A549 (cell line): ENCODE results near the gene SELENOM. TPM values are rescaled to one million over a fixed set of nuclear protein-coding genes. Genes with fewer than 3 reads are reported as not detected.

Source experiments
- ATAC-seq, 2 experiments: fragments of 200-7000 bp in 1 of 2; fragments of >200 bp in 1 of 2; cut with Nextera tagmentation in 1 of 2; cut with Tn5 transposase in 1 of 2; 3 replicates each; pipeline versions ENCODE4 v1.8.0 to v1.9.1; 2018 to 2020; ENCODE audit warnings: mild to moderate bottlenecking in 1 of 2, moderate library complexity in 1 of 2
- CTCF ChIA-PET: fragments of 300-600 bp; sonication (Branson Sonifier 250); formaldehyde crosslinking; extraction: SDS; loops from one replicate; lab custom pipeline; 2021; ENCODE audit warnings: antibody characterized with exemption, inconsistent platforms; lab: Yijun Ruan, JAX
- POLR2A ChIA-PET: fragments of 350-600 bp; formaldehyde crosslinking; extraction: SDS; loops from one replicate; lab custom pipeline; 2021; ENCODE audit warnings: antibody characterized with exemption, inconsistent platforms; lab: Yijun Ruan, JAX
- DNase-seq, 2 experiments: peaks; one replicate each; pipeline versions ENCODE4 v3.0.0 to v3.0.0-alpha.2; 2011 to 2016; ENCODE audit warnings: low read depth in 1 of 2, low spot score in 1 of 2
- FAIRE-seq: peaks from 2 replicates; lab custom pipeline; 2011; peaks lifted over from hg19 to GRCh38; lab: Jason Lieb, UNC
- H3K27ac ChIP-seq, 2 experiments: fragments of >200 bp; sonication (Bioruptor Twin); formaldehyde crosslinking; 3 replicates each; pipeline ENCODE4 v1.5.1; 2016 to 2017
- H3K4me1 ChIP-seq: fragments of >200 bp; sonication (Bioruptor Twin); formaldehyde crosslinking; 3 replicates; pipeline ENCODE4 v1.6.1; 2016
- H3K4me2 ChIP-seq: fragments of >200 bp; sonication (Bioruptor Twin); formaldehyde crosslinking; 3 replicates; pipeline ENCODE4 v1.6.1; 2016
- H3K4me3 ChIP-seq: fragments of >200 bp; sonication (Bioruptor Twin); formaldehyde crosslinking; 3 replicates; pipeline ENCODE4 v1.5.1; 2016
- H3K9me3 ChIP-seq: fragments of >200 bp; sonication (Bioruptor Twin); formaldehyde crosslinking; 3 replicates; pipeline ENCODE4 v1.6.1; 2016
- BCL3 ChIP-seq: fragments of >200 bp; sonication (Bioruptor Twin); formaldehyde crosslinking; IDR thresholded peaks from 3 replicates; pipeline ENCODE4 v1.6.1; 2016
- CHD2 ChIP-seq: fragments of 150-350 bp; IDR thresholded peaks from 2 replicates; pipeline ENCODE4 v1.6.1; 2014; ENCODE audit warnings: low read length; ENCODE audit not compliant: partially characterized antibody
- EHF ChIP-seq: fragments of 250-450 bp; sonication (Bioruptor Pico); IDR thresholded peaks from 2 replicates; pipeline ENCODE4 v1.5.0; 2020; ENCODE audit warnings: mild to moderate bottlenecking
- EP300 ChIP-seq, 2 experiments: fragments of >200 bp; sonication (Bioruptor Twin); formaldehyde crosslinking; IDR thresholded peaks; 2 replicates in 1 of 2; 3 replicates in 1 of 2; pipeline ENCODE4 v1.6.1; 2016 to 2017
- ESRRA ChIP-seq: fragments of 150-350 bp; IDR thresholded peaks from 2 replicates; pipeline ENCODE4 v1.6.1; 2014; ENCODE audit warnings: mild to moderate bottlenecking, low read length, borderline replicate concordance
- FOXS1 ChIP-seq: fragments of 250-450 bp; sonication (Bioruptor Pico); IDR thresholded peaks from 2 replicates; pipeline ENCODE4 v1.5.0; 2020; ENCODE audit warnings: mild to moderate bottlenecking, moderate library complexity
- GATA3 ChIP-seq: IDR thresholded peaks from 2 replicates; pipeline ENCODE4 v1.6.1; 2012; ENCODE audit warnings: borderline replicate concordance
- HEYL ChIP-seq: fragments of 250-450 bp; sonication (Bioruptor Pico); IDR thresholded peaks from 2 replicates; pipeline ENCODE4 v1.8.0; 2021; ENCODE audit warnings: mild to moderate bottlenecking, moderate library complexity
- HMGXB4 ChIP-seq: fragments of 250-450 bp; sonication (Bioruptor Pico); IDR thresholded peaks from 2 replicates; pipeline ENCODE4 v1.5.0; 2021; ENCODE audit warnings: mild to moderate bottlenecking, moderate library complexity, borderline replicate concordance
- HOXA7 ChIP-seq: fragments of 250-450 bp; sonication (Bioruptor Pico); IDR thresholded peaks from 2 replicates; pipeline ENCODE4 v1.5.0; 2020; ENCODE audit warnings: mild to moderate bottlenecking, moderate library complexity
- HOXB13 ChIP-seq: fragments of 250-450 bp; sonication (Bioruptor Pico); IDR thresholded peaks from 2 replicates; pipeline ENCODE4 v1.5.0; 2020; ENCODE audit warnings: low read depth, mild to moderate bottlenecking, moderate library complexity
- HOXB5 ChIP-seq: fragments of 250-450 bp; sonication (Bioruptor Pico); IDR thresholded peaks from 2 replicates; pipeline ENCODE4 v1.5.0; 2020; ENCODE audit warnings: mild to moderate bottlenecking, moderate library complexity
- JUNB ChIP-seq: fragments of >200 bp; sonication (Bioruptor Twin); formaldehyde crosslinking; IDR thresholded peaks from 2 replicates; pipeline ENCODE4 v1.6.1; 2016
- MAZ ChIP-seq: fragments of 150-350 bp; IDR thresholded peaks from 2 replicates; pipeline ENCODE4 v1.6.1; 2014; ENCODE audit warnings: antibody characterized with exemption, low read depth, low read length, borderline replicate concordance
- MYC ChIP-seq: IDR thresholded peaks from 2 replicates; pipeline ENCODE4 v1.6.1; 2012; ENCODE audit warnings: mild to moderate bottlenecking, inconsistent platforms, low read length, improper control_type of control experiment, borderline replicate concordance
- NFE2L2 ChIP-seq: fragments of 150-350 bp; conservative IDR thresholded peaks from 2 replicates; pipeline ENCODE4 v1.6.1; 2014; ENCODE audit warnings: low read length
- NPAS2 ChIP-seq: fragments of 250-450 bp; sonication (Bioruptor Pico); IDR thresholded peaks from 2 replicates; pipeline ENCODE4 v1.8.0; 2022; ENCODE audit warnings: mild to moderate bottlenecking, moderate library complexity, borderline replicate concordance
- NR3C1 ChIP-seq: fragments of >200 bp; sonication (Bioruptor Twin); formaldehyde crosslinking; IDR thresholded peaks from 3 replicates; pipeline ENCODE4 v1.6.1; 2017
- PHF8 ChIP-seq: fragments of 200-600 bp; sonication (generic); IDR thresholded peaks from 2 replicates; pipeline ENCODE4 v1.6.1; 2016; ENCODE audit warnings: low read depth, mild to moderate bottlenecking, antibody characterized with exemption, moderate library complexity, borderline replicate concordance
- POLR2AphosphoS2 ChIP-seq: conservative IDR thresholded peaks from 2 replicates; pipeline ENCODE4 v1.6.1; 2012; ENCODE audit warnings: low read length, improper control_type of control experiment, inconsistent platforms
- RNF2 ChIP-seq: fragments of 200-600 bp; sonication (generic); IDR thresholded peaks from 2 replicates; pipeline ENCODE4 v1.6.1; 2016; ENCODE audit warnings: low read depth, mild to moderate bottlenecking, antibody characterized with exemption, moderate library complexity, borderline replicate concordance
- SMC3 ChIP-seq: fragments of >200 bp; sonication (Bioruptor Twin); formaldehyde crosslinking; IDR thresholded peaks from 3 replicates; pipeline ENCODE4 v1.6.1; 2018; ENCODE audit warnings: inconsistent platforms
- SREBF2 ChIP-seq: fragments of 450-650 bp; IDR thresholded peaks from 2 replicates; pipeline ENCODE4 v1.6.1; 2014; ENCODE audit warnings: mild to moderate bottlenecking, moderate library complexity
- TFCP2L1 ChIP-seq: fragments of 250-450 bp; sonication (Bioruptor Pico); IDR thresholded peaks from 2 replicates; pipeline ENCODE4 v1.5.0; 2021; ENCODE audit warnings: mild to moderate bottlenecking
- ZC3H11A ChIP-seq: fragments of 450-650 bp; IDR thresholded peaks from 2 replicates; pipeline ENCODE4 v1.6.1; 2014; ENCODE audit warnings: antibody characterized with exemption, mild to moderate bottlenecking
- ZSCAN20 ChIP-seq: fragments of 250-450 bp; sonication (Bioruptor Pico); IDR thresholded peaks from 2 replicates; pipeline ENCODE4 v1.8.0; 2022; ENCODE audit warnings: mild to moderate bottlenecking, moderate library complexity
- WGBS: methylation state at CpG from one replicate; pipeline ENCODE4 v1.1.6; 2017; ENCODE audit errors: missing lambda C conversion rate; 5-methylcytosine and 5-hydroxymethylcytosine counted together
- polyA plus RNA-seq, 4 experiments: library from polyadenylated mRNA; depleted of rRNA in 3 of 4; stranded (reverse); fragments of >200 nt; fragmentation: RNase III in 1 of 4; extraction: RNeasy Plus Mini Kit Qiagen cat#74134 plus additional on column Dnase treatment in 1 of 4; gene quantifications; 2 replicates in 3 of 4; 3 replicates in 1 of 4; pipeline ENCODE4 v1.2.3, GENCODE V29; 2011 to 2017
- TF ChIP-seq, protein P1 (sequence below): IDR thresholded peaks from 2 replicates; pipeline ENCODE4 v1.6.1; 2012
- TF ChIP-seq, protein P2 (sequence below): IDR thresholded peaks from 2 replicates; pipeline ENCODE4 v1.6.1; 2012
- TF ChIP-seq, protein P3 (sequence below): fragments of 450-650 bp; IDR thresholded peaks from 2 replicates; pipeline ENCODE4 v1.6.1; 2014; ENCODE audit warnings: antibody characterized with exemption

SELENOM gene
- polyA plus RNA-seq, 2 of the 4 experiments (the other 2 are of a cell fraction): 15.3 to 46.5 TPM

- no peak for FAIRE-seq
- CTCF ChIA-PET: interaction anchor here (1.0 to 1.5 kb wide), 3 partner anchors 53 to 169 kb away, joined by 3 read pairs; partner anchors contain the start of genes MORC2 and TUG1
- WGBS: 35% methylated on average over 9 of the region's 10 CpGs
These were observed 30.4 kb upstream of the SELENOM start for GRCh38 chr22:31137721-31138120.

GRCh38 chr22:31136711-31137110, 29.3 kb upstream of the SELENOM start:
- CTCF ChIA-PET: interaction anchor here (0.9 to 1.0 kb wide), 2 partner anchors 29 to 156 kb away, joined by 3 read pairs; partner anchors contain the start of genes PIK3IP1 and SELENOM
- no peak overlapping the region for H3K27ac ChIP-seq
- no peak overlapping the region for H3K4me3 ChIP-seq
- DNase-seq: no peak
- FAIRE-seq: no peak
- POLR2A ChIA-PET: no interaction called here
- no peaks in the 10 kb centered on the region for H3K9me3 ChIP-seq
- TF ChIP-seq GATA3 (no peak), SREBF2 (no peak), PHF8 (no peak), NFE2L2 (no peak)
- H3K4me2 ChIP-seq: no peak overlapping the region
- no peak for ATAC-seq
- no peaks in the 10 kb centered on the region for H3K4me1 ChIP-seq
- WGBS: 70% methylated on average over 8 of the region's 16 CpGs

More at GRCh38 chr22:31137721-31138120, 30.4 kb upstream of the SELENOM start:
- no peak overlapping the region for H3K27ac ChIP-seq
- H3K4me2 ChIP-seq: no peak overlapping the region
- DNase-seq (no peak), ATAC-seq (no peak)
- no peaks in the 10 kb centered on the region for H3K9me3 ChIP-seq
- H3K4me1 ChIP-seq: no peaks in the 10 kb centered on the region
- no peak overlapping the region for H3K4me3 ChIP-seq
- POLR2A ChIA-PET: no interaction called here
- TF ChIP-seq ESRRA: no peak
- TF ChIP-seq EHF (CRISPR knock-in tag): no peak
- TF ChIP-seq GATA3: no peak
- TF ChIP-seq HOXB5 (CRISPR knock-in tag): no peak
- TF ChIP-seq EP300 (IDR thresholded peaks at IDR 0.05): no peak
- no peak for TF ChIP-seq MYC
- no peak for TF ChIP-seq NPAS2 (CRISPR knock-in tag)
- TF ChIP-seq ZSCAN20 (CRISPR knock-in tag): no peak
- TF ChIP-seq JUNB: no peak
- no peak for TF ChIP-seq RNF2
- TF ChIP-seq FOXS1 (CRISPR knock-in tag): no peak
- no peak for TF ChIP-seq BCL3
- TF ChIP-seq ZC3H11A: no peak
- TF ChIP-seq TFCP2L1 (CRISPR knock-in tag): no peak
- TF ChIP-seq HEYL: no peak
- no peak for TF ChIP-seq MAZ
- TF ChIP-seq NFE2L2: no peak
- TF ChIP-seq HMGXB4: no peak
- no peak for TF ChIP-seq HOXA7 (CRISPR knock-in tag)

GRCh38 chr22:31136155-31136554, 28.8 kb upstream of the SELENOM start:
- no peaks in the 10 kb centered on the region for H3K9me3 ChIP-seq
- FAIRE-seq (no peak), DNase-seq (no peak), ATAC-seq (no peak)
- H3K4me3 ChIP-seq: no peak overlapping the region
- H3K27ac ChIP-seq: no peak overlapping the region
- H3K4me2 ChIP-seq: no peak overlapping the region
- CTCF ChIA-PET: interaction anchor here (0.9 to 1.0 kb wide), 4 partner anchors 14 to 156 kb away, joined by 3 read pairs; partner anchors contain the start of genes PIK3IP1 and SELENOM
- WGBS: 72% methylated on average over 9 of the region's 9 CpGs
- H3K4me1 ChIP-seq: no peaks in the 10 kb centered on the region
- POLR2A ChIA-PET: no interaction called here
- no peak for TF ChIP-seq NFE2L2
- no peak for TF ChIP-seq MAZ
- TF ChIP-seq HMGXB4: no peak
- TF ChIP-seq POLR2AphosphoS2: no peak
- no peak for TF ChIP-seq NR3C1
- TF ChIP-seq CHD2: no peak
- no peak for TF ChIP-seq HOXB13
- no peak for TF ChIP-seq SMC3
- TF ChIP-seq, protein P1, sequence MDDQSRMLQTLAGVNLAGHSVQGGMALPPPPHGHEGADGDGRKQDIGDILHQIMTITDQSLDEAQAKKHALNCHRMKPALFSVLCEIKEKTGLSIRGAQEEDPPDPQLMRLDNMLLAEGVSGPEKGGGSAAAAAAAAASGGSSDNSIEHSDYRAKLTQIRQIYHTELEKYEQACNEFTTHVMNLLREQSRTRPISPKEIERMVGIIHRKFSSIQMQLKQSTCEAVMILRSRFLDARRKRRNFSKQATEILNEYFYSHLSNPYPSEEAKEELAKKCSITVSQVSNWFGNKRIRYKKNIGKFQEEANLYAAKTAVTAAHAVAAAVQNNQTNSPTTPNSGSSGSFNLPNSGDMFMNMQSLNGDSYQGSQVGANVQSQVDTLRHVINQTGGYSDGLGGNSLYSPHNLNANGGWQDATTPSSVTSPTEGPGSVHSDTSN: no peak
- TF ChIP-seq, protein P2, sequence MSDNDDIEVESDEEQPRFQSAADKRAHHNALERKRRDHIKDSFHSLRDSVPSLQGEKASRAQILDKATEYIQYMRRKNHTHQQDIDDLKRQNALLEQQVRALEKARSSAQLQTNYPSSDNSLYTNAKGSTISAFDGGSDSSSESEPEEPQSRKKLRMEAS: no peak
- TF ChIP-seq, protein P3, sequence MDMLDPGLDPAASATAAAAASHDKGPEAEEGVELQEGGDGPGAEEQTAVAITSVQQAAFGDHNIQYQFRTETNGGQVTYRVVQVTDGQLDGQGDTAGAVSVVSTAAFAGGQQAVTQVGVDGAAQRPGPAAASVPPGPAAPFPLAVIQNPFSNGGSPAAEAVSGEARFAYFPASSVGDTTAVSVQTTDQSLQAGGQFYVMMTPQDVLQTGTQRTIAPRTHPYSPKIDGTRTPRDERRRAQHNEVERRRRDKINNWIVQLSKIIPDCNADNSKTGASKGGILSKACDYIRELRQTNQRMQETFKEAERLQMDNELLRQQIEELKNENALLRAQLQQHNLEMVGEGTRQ: no peak
